IPS-NIHi11 (cell line): ENCODE results near the gene RAD9A.
A peak's percentile ranks its signal among the peaks of the same experiment; 100 is the strongest.

Source experiments
- DNase-seq: peaks from one replicate; pipeline ENCODE4 v3.0.0; 2012; ENCODE audit warnings: mixed read lengths, low spot score

RAD9A gene

GRCh38 chr11:67428052-67429001 lies 36.5 kb downstream of the RAD9A start, which contains the start of gene RPS6KB2:
Gene RPS6KB2 (plus strand): TSS chr11:67428494. CDS start chr11:67428546, 52 bp downstream.
- peak; percentile 100 for DNase-seq

DNA sequence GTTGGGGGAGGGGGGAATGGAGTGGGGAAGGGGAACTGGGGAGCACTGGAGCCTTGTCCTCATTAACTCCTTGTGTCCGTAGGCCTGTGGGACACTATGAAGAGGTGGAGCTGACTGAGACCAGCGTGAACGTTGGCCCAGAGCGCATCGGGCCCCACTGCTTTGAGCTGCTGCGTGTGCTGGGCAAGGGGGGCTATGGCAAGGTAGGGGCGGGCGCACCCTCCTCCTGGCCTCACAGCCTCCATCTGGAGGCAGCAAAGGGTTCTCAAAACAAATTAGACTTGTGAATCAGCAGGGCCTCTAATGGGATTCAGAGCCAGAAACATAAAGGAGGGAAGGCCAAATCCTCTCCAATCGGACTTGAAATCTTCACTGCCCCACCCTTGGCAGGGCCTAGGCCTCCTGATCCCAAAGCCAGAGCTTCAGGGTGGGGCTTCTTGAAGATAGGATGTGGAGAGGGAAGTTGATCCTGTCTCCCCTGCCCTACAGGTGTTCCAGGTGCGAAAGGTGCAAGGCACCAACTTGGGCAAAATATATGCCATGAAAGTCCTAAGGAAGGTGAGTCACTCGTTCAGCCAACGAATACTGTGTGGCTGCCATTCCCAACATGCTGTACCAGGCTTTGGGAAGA lies 37.4 kb downstream of the RAD9A start:
- no peak for DNase-seq

GRCh38 chr11:67429722-67430121 lies 37.9 kb downstream of the RAD9A start:
- no peak for DNase-seq

DNA sequence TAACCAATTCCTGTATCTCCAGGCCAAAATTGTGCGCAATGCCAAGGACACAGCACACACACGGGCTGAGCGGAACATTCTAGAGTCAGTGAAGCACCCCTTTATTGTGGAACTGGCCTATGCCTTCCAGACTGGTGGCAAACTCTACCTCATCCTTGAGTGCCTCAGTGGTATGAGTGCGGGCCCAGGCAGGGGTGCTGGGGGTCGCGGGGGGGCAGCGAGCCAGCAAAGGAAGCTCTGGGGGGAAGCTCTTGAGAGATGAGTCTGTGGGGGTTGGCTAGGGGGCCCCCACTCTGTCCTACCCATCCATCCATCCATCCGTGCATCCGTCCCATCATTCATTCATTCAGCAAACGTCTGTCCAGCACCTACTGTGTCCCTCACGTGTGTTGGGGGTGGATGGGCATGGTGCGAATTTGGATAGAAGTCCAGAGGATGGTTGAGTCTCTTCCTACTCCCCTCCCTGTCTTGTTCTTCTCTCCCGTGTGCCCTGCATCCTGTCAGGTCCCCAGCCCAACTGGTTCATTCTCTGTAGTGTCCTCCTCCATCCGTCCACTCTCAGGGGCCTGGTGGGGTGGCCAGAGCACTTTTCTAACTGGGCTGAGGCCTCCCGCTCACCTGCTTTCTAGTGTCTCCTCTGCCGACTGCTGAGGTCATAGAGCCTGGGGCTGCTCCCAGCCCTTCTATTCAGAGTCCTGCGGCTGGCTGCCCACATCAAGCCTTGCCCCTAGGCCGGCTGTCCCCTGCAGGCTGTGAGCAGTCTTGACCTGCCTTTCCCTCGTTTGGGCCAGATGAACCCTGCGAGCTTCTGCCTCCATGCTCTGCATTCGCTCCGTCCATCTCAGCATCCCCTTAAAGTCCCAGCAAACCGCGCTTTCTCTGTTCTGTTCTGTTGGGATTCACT lies 39.8 kb downstream of the RAD9A start:
- DNase-seq, result no peak

DNA sequence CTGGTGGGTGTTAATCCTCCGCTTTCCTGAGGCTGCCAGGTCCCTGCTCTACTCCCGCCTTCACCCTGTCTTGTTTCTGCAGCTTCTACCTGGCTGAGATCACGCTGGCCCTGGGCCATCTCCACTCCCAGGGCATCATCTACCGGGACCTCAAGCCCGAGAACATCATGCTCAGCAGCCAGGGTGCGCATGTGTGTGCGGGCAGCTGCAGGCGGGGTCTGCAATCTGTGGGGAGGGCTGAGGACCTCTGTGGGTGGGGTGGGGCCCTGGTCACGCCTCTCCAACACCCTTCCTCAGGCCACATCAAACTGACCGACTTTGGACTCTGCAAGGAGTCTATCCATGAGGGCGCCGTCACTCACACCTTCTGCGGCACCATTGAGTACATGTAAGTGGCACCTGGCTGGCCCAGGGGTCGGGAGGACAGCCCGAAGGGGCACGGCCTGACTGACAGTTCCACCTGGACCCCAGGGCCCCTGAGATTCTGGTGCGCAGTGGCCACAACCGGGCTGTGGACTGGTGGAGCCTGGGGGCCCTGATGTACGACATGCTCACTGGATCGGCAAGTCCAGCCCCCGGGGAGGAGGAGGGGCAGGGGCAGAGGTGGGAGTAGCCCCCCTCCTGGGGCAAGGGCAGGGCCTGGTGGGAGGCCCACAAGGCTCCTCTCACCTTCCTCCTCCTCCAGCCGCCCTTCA lies 41.0 kb downstream of the RAD9A start:
- DNase-seq, result no peak

DNA sequence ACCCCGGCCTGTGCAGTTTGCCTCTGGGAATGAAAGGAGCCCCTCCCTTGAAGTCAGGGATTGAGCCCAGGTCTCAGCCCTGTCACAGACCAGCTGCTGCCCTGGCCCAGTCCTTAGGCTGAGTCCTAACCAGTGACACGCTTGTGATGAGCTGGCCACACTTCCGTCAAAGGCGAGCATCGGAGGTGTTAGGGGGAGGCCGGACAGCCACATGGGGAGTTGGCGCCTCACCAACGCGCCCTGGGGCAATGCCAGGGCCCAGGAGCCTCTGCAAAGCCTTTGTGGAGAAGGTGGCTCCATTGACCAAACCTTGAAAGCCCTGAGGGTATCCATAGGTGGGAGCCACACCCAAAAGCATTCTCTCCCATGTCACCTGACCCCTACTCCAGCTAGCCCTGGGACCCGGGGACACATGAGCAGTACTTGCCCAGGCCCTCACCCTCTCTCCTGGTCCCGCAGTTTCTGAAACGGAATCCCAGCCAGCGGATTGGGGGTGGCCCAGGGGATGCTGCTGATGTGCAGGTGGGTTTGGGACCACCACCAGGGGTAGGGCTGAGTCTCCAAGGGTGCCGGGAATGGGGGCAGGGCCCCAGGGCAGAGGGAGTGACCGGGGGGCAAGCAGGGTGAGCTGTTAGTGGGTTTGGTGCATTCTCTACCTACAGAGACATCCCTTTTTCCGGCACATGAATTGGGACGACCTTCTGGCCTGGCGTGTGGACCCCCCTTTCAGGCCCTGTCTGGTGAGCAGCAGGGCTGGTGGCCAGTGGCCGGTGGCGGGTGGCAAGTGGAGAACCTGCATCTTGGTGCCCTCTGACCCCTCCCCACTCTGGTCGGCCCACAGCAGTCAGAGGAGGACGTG lies 42.0 kb downstream of the RAD9A start:
- no peak for DNase-seq

DNA sequence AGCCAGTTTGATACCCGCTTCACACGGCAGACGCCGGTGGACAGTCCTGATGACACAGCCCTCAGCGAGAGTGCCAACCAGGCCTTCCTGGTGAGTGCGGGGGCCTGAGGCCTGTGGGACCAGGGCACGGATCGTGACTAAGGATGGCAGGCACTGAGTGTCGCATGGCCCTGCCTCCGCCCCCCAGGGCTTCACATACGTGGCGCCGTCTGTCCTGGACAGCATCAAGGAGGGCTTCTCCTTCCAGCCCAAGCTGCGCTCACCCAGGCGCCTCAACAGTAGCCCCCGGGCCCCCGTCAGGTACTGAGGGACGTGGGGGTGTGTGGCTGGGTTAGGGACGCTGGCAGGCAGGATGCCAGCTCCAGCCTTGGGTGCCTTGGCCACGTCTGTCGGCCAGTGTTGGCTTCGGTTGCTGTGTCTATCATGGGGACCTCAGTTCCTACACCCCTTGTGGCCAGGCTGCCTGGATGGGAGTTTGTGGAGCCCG lies 42.7 kb downstream of the RAD9A start:
- no peak for DNase-seq

GRCh38 chr11:67435031-67435726 lies 43.4 kb downstream of the RAD9A start:
- DNase-seq, result no peak

GRCh38 chr11:67435727-67436458 lies 44.1 kb downstream of the RAD9A start:
- DNase-seq, result no peak

DNA sequence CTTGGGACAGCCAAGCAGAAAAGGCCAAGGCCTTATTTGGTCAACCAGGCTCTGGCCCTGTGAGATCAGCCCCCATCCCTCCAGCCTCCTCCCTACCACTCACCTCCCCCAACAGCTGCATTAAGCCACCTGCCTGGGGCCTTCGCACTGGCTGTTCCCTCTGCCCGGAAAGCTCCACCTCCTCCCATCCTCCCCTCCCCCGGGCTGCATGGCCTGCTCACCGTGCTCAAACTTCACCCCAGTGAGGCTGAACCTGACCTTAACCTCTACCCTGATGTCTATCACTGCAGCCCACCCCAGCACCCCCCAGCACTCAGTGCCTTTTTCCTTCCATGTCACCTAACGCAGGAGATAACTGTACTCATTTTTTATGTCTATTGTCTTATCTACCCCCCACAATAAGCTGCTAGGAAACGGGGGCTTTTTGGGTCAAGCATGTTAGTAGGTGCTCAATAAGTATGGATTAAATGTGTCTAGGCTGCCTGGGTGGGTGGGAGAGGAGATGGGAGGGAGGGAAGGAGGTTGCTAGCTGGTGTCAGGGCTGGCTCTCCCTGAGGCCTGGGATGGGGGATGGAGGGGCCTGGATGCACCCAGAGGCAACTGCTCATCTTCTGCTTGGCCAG lies 44.8 kb downstream of the RAD9A start:
- peak; percentile 84 for DNase-seq

DNA sequence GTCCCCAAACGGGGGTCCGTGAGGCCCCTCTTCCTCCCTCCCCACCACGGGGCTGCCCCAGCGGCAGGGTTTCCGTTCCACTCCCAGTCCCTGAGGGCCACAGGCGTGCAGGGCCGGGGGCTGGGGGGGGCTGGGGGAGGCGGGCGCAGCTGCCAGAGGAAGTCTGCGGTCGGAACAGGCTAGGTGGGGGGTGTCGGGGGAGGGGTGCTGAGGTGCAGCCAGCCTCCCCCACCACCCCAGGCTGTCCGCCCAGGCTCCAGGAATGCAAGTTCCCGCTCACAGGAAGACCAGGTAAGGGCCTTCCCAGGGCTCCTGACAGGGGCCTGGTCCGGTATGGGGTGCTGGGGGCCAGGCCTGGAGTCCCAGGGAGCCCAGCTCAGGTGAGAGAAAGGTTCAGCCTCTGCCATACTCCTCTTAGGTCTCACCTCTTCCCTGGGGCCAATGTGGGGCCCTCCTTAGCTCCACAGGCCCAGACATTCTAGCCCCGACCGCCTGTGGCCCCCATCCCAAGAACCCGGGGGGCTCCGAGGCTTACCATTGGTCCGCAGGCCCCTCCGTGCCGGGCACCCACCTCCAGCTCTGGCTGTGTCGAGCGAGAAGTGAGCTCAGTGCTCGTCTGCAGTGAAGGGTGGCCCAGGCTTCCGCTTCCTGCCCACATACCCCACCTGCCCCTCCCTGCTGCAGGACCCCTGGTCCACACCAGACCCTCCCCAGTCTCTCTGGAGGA lies 45.5 kb downstream of the RAD9A start, which contains the start of gene PTPRCAP:
TSS of gene PTPRCAP (minus strand) at position 601 of the 727 bp plus-strand sequence. CDS start at position 538, 63 bp downstream.
- no peak for DNase-seq

DNA sequence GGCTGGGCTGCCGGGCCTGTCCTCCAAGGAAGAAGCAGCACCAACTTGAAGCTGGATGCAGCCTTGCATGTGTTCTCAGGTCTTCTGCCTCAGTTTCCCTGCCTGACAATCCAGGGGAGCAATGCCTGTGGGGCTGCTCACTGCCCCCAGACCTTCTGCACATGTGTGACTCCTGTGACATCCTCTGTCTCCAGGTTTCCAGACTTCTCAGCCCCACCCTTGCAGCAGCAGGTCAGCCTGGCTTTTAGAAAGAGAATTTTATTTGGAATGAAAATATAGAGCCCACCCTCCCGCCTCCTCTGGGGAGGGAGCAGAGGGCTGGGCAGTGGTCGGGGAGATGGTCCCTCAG lies 46.0 kb downstream of the RAD9A start:
- DNase-seq, result no peak

- DNase-seq, result no peak
These were observed 46.5 kb downstream of the RAD9A start for GRCh38 chr11:67438158-67438902.

DNA sequence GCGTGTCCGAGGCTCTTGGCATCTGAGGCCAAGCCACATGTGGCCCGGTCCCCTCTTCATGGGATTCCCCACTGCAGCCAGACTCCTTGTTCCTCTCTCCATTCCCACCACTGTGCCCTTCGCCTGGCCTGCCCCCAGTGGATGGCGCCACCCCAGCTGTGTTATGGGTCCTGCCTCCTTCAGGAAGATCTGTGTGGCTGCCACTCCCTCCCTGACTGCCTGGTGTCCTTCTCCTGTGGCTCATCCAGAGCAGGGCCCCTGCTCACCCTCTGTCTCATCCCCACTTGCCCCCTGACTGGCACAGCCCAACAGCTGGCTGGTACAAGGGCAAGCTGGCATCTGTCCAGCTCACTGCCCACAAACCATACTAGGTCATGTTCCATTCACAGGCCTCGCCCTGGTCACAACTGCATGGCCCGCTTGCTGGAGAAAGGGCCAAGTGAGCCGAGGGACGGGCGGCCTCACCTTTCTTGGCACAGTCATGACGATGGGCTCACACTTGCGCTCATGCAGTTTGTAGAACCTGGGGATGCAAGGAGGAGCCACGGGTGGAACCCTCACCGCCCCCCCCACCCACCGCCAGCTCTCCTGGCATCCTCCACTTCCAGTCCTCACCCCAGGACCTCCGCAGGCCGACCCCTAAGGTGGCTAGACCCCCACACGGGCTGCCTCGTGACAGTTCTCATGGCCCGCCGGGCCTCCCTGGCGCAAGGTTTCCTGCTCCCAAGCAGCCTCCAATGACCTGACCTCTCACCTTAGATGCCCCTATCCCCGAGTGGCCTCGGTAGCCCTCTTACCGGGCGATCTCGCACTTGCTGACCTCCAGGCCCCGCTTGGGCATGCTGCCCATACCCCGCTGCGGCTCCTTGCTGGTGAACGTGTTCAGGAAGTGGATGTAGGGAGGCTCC lies 47.8 kb downstream of the RAD9A start:
- DNase-seq, result no peak

GRCh38 chr11:67440229-67441097 lies 48.7 kb downstream of the RAD9A start:
- no peak for DNase-seq
